CD4-positive, alpha-beta T cell treated with Interleukin-6 at 100 ng/mL for 8 hours (primary cell): Measurements from ENCODE around the gene NWD2.
"Not testable (repeated sequence)": the region's sequence is repeated elsewhere in the genome, so short reads cannot be mapped to it uniquely, and the experiment has no call there.

Experiments used
- DNase-seq: peaks from one replicate; pipeline ENCODE4 v3.0.0-alpha.2; 2020; ENCODE audit warnings: mixed read lengths, low spot score

The NWD2 gene

GRCh38 chr4:37469286-37469685 lies 224.7 kb downstream of the NWD2 start:
- no peak for DNase-seq

- no peak for DNase-seq
These were observed 225.7 kb downstream of the NWD2 start for GRCh38 chr4:37470245-37470644.

- no peak for DNase-seq
These were observed 226.6 kb downstream of the NWD2 start for GRCh38 chr4:37471093-37471492.

- no peak for DNase-seq
These were observed 227.4 kb downstream of the NWD2 start for GRCh38 chr4:37471971-37472370.

GRCh38 chr4:37473807-37474206 lies 229.3 kb downstream of the NWD2 start:
- DNase-seq: no peak

GRCh38 chr4:37475087-37475486 lies 230.5 kb downstream of the NWD2 start:
- no peak for DNase-seq

- DNase-seq: no peak
These were observed 231.2 kb downstream of the NWD2 start for GRCh38 chr4:37475776-37476175.

GRCh38 chr4:37476256-37476655 lies 231.7 kb downstream of the NWD2 start:
- no peak for DNase-seq

GRCh38 chr4:37476691-37477090 lies 232.1 kb downstream of the NWD2 start:
- no peak for DNase-seq

- DNase-seq: no peak
These were observed 232.6 kb downstream of the NWD2 start for GRCh38 chr4:37477126-37477525.

- DNase-seq: no peak
These were observed 233.6 kb downstream of the NWD2 start for GRCh38 chr4:37478151-37478550.

- DNase-seq: no peak
These were observed 236.0 kb downstream of the NWD2 start for GRCh38 chr4:37480509-37480908.

- no peak for DNase-seq
These were observed 237.1 kb downstream of the NWD2 start for GRCh38 chr4:37481547-37482122.

- no peak for DNase-seq
These were observed 237.8 kb downstream of the NWD2 start for GRCh38 chr4:37482236-37482913.

- no peak for DNase-seq
These were observed 239.1 kb downstream of the NWD2 start for GRCh38 chr4:37483610-37484009.

GRCh38 chr4:37486166-37486565 lies 241.6 kb downstream of the NWD2 start:
- no peak for DNase-seq

GRCh38 chr4:37487668-37488067 lies 243.1 kb downstream of the NWD2 start:
- no peak for DNase-seq

- DNase-seq: no peak
These were observed 245.2 kb downstream of the NWD2 start for GRCh38 chr4:37489697-37490096.

GRCh38 chr4:37490391-37491347 lies 246.1 kb downstream of the NWD2 start:
- no peak for DNase-seq

GRCh38 chr4:37495353-37495752 lies 250.8 kb downstream of the NWD2 start:
- DNase-seq: not testable (repeated sequence)
